ENCODE data around the gene FBXO3. TPM values are rescaled to one million over a fixed set of nuclear protein-coding genes. Genes with fewer than 3 reads are reported as not detected.

Gene FBXO3
- total RNA-seq (2022; extraction: Qiagen RNA extraction; ENCODE audit: low read depth) = 19.4 to 29.2 TPM (median 27.4 TPM) in 5 replicates

GRCh38 chr11:33773987-33774735 is at the start of gene FBXO3:
Gene FBXO3, minus strand, starts transcription at chr11:33774520. Its CDS starts 23 bp downstream, at chr11:33774497.

GRCh38 chr11:33736148-33736812 is 38.0 kb downstream of the FBXO3 start, which contains the start of gene CD59:
Gene CD59, minus strand, starts transcription at chr11:33736423. Its CDS starts 13,978 bp downstream, at chr11:33722445.

GRCh38 chr11:33700502-33701271 is 73.6 kb downstream of the FBXO3 start, which contains the start of gene C11orf91:
Gene C11orf91, minus strand, starts transcription at chr11:33700826. Its CDS starts 86 bp downstream, at chr11:33700740.

Other genes with a start within 250 kb of the FBXO3 start
- gene C11orf91, start 73.7 kb downstream of the FBXO3 start, total RNA-seq (2022; extraction: Qiagen RNA extraction; ENCODE audit: low read depth) = 0.59 to 4.0 TPM (median 1.0 TPM) in 5 replicates
- 770 to 1,014 TPM (median 883 TPM) in 5 replicates for gene CD59, start 38.1 kb downstream of the FBXO3 start, total RNA-seq (2022; extraction: Qiagen RNA extraction; ENCODE audit: low read depth)
- gene LMO2, start 117.6 kb upstream of the FBXO3 start, total RNA-seq (2022; extraction: Qiagen RNA extraction; ENCODE audit: low read depth) = 0.47 to 0.91 TPM (median 0.65 TPM) in 5 replicates